IPS-20b (cell line): ENCODE data around the gene LZTS3.
"Not testable (repeated sequence)": the region's sequence is repeated elsewhere in the genome, so short reads cannot be mapped to it uniquely, and the experiment has no call there.

Source experiments
- H3K27ac ChIP-seq: one replicate; pipeline ENCODE4 v1.5.1; 2013; ENCODE audit warnings: low read length
- H3K27me3 ChIP-seq: 2 replicates; pipeline ENCODE4 v1.6.1; 2013; ENCODE audit warnings: mild to moderate bottlenecking, low read length, inconsistent platforms; ENCODE audit not compliant: insufficient read depth
- H3K36me3 ChIP-seq: 2 replicates; pipeline ENCODE4 v1.6.1; 2013; ENCODE audit warnings: low read depth, mild to moderate bottlenecking, inconsistent platforms, low read length, moderate library complexity; ENCODE audit not compliant: insufficient read depth
- H3K4me1 ChIP-seq: 2 replicates; pipeline ENCODE4 v1.6.1; 2013; ENCODE audit warnings: mild to moderate bottlenecking, control low read depth, inconsistent platforms, low read length, moderate library complexity; ENCODE audit not compliant: insufficient read depth
- H3K4me3 ChIP-seq: 2 replicates; pipeline ENCODE4 v1.5.1; 2013; ENCODE audit warnings: mild to moderate bottlenecking, low read length, inconsistent platforms
- H3K9ac ChIP-seq: 2 replicates; pipeline ENCODE4 v1.6.1; 2013; ENCODE audit warnings: low read depth, mild to moderate bottlenecking, inconsistent platforms, low read length, moderate library complexity
- H3K9me3 ChIP-seq: 2 replicates; pipeline ENCODE4 v1.6.1; 2013; ENCODE audit warnings: mild to moderate bottlenecking, low read depth, low read length, inconsistent platforms; ENCODE audit not compliant: insufficient read depth

LZTS3 gene

GRCh38 chr20:3124773-3125560 is 48.4 kb downstream of the LZTS3 start:
- not testable (repeated sequence) for H3K9ac ChIP-seq, H3K27ac ChIP-seq, H3K4me1 ChIP-seq, H3K27me3 ChIP-seq, H3K4me3 ChIP-seq
- peaks cover 29% of the 10 kb centered on the region for H3K36me3 ChIP-seq
- peaks cover 19% of the 10 kb centered on the region for H3K9me3 ChIP-seq

GRCh38 chr20:3124163-3124562 is 49.2 kb downstream of the LZTS3 start:
- H3K4me3 ChIP-seq, H3K27ac ChIP-seq: not testable (repeated sequence)

GRCh38 chr20:3123542-3123941 is 49.8 kb downstream of the LZTS3 start:
- Histone ChIP-seq H3K9ac (no peak overlapping the region), H3K36me3 (peaks cover 33% of the 10 kb centered on the region), H3K4me3 (no peak overlapping the region), H3K27me3 (no peaks in the 10 kb centered on the region), H3K4me1 (no peaks in the 10 kb centered on the region), H3K27ac (no peak overlapping the region), H3K9me3 (peaks cover 19% of the 10 kb centered on the region)

More at GRCh38 chr20:3124163-3124562, 49.2 kb downstream of the LZTS3 start:
- Histone ChIP-seq H3K36me3 (peaks cover 30% of the 10 kb centered on the region), H3K9me3 (peaks cover 19% of the 10 kb centered on the region)
- H3K27me3 ChIP-seq, H3K4me1 ChIP-seq, H3K9ac ChIP-seq: not testable (repeated sequence)

GRCh38 chr20:3121955-3122610 is 51.3 kb downstream of the LZTS3 start:
- Histone ChIP-seq H3K4me3 (no peak overlapping the region), H3K36me3 (peaks cover 33% of the 10 kb centered on the region), H3K4me1 (no peaks in the 10 kb centered on the region), H3K9ac (no peak overlapping the region), H3K9me3 (peaks cover 19% of the 10 kb centered on the region), H3K27me3 (no peaks in the 10 kb centered on the region), H3K27ac (no peak overlapping the region)

GRCh38 chr20:3121271-3121911 is 52.0 kb downstream of the LZTS3 start:
- H3K4me3 ChIP-seq: no peak overlapping the region
- H3K27ac ChIP-seq: no peak overlapping the region
- no peak overlapping the region for H3K9ac ChIP-seq

GRCh38 chr20:3119044-3119443 is 54.3 kb downstream of the LZTS3 start:
- no peak overlapping the region for H3K4me3 ChIP-seq
- no peak overlapping the region for H3K27ac ChIP-seq
- no peaks in the 10 kb centered on the region for H3K4me1 ChIP-seq
- peaks cover 19% of the 10 kb centered on the region for H3K9me3 ChIP-seq
- H3K9ac ChIP-seq: no peak overlapping the region
- peaks cover 33% of the 10 kb centered on the region for H3K36me3 ChIP-seq
- H3K27me3 ChIP-seq: no peaks in the 10 kb centered on the region

More at GRCh38 chr20:3121271-3121911, 52.0 kb downstream of the LZTS3 start:
- peaks cover 33% of the 10 kb centered on the region for H3K36me3 ChIP-seq
- peaks cover 19% of the 10 kb centered on the region for H3K9me3 ChIP-seq
- H3K4me1 ChIP-seq: no peaks in the 10 kb centered on the region
- no peaks in the 10 kb centered on the region for H3K27me3 ChIP-seq

GRCh38 chr20:3117839-3118379 is 55.4 kb downstream of the LZTS3 start:
- not testable (repeated sequence) for H3K4me1 ChIP-seq, H3K27ac ChIP-seq, H3K27me3 ChIP-seq, H3K4me3 ChIP-seq, H3K9ac ChIP-seq, H3K9me3 ChIP-seq
- H3K36me3 ChIP-seq: peaks cover 27% of the 10 kb centered on the region

- no peak overlapping the region for H3K27ac ChIP-seq
- no peak overlapping the region for H3K9ac ChIP-seq
- no peak overlapping the region for H3K4me3 ChIP-seq
- H3K36me3 ChIP-seq: peaks cover 11% of the 10 kb centered on the region
- H3K4me1 ChIP-seq: no peaks in the 10 kb centered on the region
- no peaks in the 10 kb centered on the region for H3K27me3 ChIP-seq
- H3K9me3 ChIP-seq: no peaks in the 10 kb centered on the region
These were observed 57.0 kb downstream of the LZTS3 start for GRCh38 chr20:3116341-3116740.

- Histone ChIP-seq H3K9ac (no peak overlapping the region), H3K9me3 (no peaks in the 10 kb centered on the region), H3K4me1 (no peaks in the 10 kb centered on the region), H3K27ac (no peak overlapping the region), H3K27me3 (no peaks in the 10 kb centered on the region), H3K36me3 (peaks cover 4% of the 10 kb centered on the region; the same call in 1 of the 2 replicates), H3K4me3 (no peak overlapping the region)
These were observed 57.9 kb downstream of the LZTS3 start for GRCh38 chr20:3115190-3116107.
